Measurements from ENCODE around the gene OR7A5.

GRCh38 chr19:14786421-14786851 is 48.5 kb downstream of the OR7A5 start:
- TF ChIP-seq SPI1 (IDR thresholded peaks at IDR 0.05; ENCODE audit: low read depth, low read length) (no peak), POLR2AphosphoS5 (IDR thresholded peaks at IDR 0.05; ENCODE audit: low read depth, low read length) (no peak), TAF1 (IDR thresholded peaks at IDR 0.05; ENCODE audit: low read depth, low read length) (no peak), POLR2A (IDR thresholded peaks at IDR 0.05; ENCODE audit: low read depth, low read length) (no peak), PAX5 (IDR thresholded peaks at IDR 0.05; ENCODE audit: insufficient read depth, low read length, severe bottlenecking) (no peak), POU2F2 (IDR thresholded peaks at IDR 0.05; ENCODE audit: low read depth, low read length) (no peak)

All from GM12891 (cell line).